ENCODE results near the gene PHC3. TPM values are rescaled to one million over a fixed set of nuclear protein-coding genes. Genes with fewer than 3 reads are reported as not detected.
A peak's percentile ranks its signal among the peaks of the same experiment; 100 is the strongest.

The PHC3 gene
- total and polyA plus RNA-seq, 2 donors (not counting 1 experiment from before 2014, with no cell fraction given), result 36.0 to 63.2 TPM

GRCh38 chr3:170054204-170054603 is 127.3 kb downstream of the PHC3 start:
- Histone ChIP-seq H3K27ac (ENCODE audit: insufficient read depth, low read length) (no peak overlapping the region), H3K36me3 (ENCODE audit: control insufficient read depth, insufficient read depth, low read length) (no peaks in the 10 kb centered on the region), H3K9ac (ENCODE audit: insufficient read depth, low read length) (no peak overlapping the region), H2AFZ (ENCODE audit: low read length) (no peak overlapping the region), H3K4me3 (replicated peaks in 1 of 4; ENCODE audit: control extremely low read depth in 1 of 4, insufficient read depth in 1 of 4, low read depth in 3 of 4, low read length in 4 of 4) (no peak overlapping the region), H3K4me2 (ENCODE audit: extremely low read depth, insufficient read depth, low read length) (no peak overlapping the region), H4K20me1 (ENCODE audit: control insufficient read depth, extremely low read depth, insufficient read depth, low read length) (no peaks in the 10 kb centered on the region), H3K9me3 (ENCODE audit: control insufficient read depth, insufficient read depth, low read depth, low read length) (no peaks in the 10 kb centered on the region), H3K27me3 (ENCODE audit: control insufficient read depth, insufficient read depth, low read length) (no peaks in the 10 kb centered on the region), H3K4me1 (ENCODE audit: control insufficient read depth, extremely low read depth, insufficient read depth, low read length) (peaks cover 7% of the 10 kb centered on the region), H3K79me2 (ENCODE audit: control insufficient read depth, insufficient read depth, low read length) (no peaks in the 10 kb centered on the region)
- peak in 1 of 2 donors; percentile 26 for DNase-seq (ENCODE audit: low read depth in 2 of 2)
- TF ChIP-seq EZH2 (IDR thresholded peaks at IDR 0.05; ENCODE audit: low read length, missing control alignments) (no peak), CTCF (conservative IDR thresholded peaks at IDR 0.05 in 1 of 2, IDR thresholded peaks at IDR 0.05 in 1 of 2; ENCODE audit: low read depth in 1 of 2, low read length in 2 of 2) (peak; percentile 12 to 45)

DNA sequence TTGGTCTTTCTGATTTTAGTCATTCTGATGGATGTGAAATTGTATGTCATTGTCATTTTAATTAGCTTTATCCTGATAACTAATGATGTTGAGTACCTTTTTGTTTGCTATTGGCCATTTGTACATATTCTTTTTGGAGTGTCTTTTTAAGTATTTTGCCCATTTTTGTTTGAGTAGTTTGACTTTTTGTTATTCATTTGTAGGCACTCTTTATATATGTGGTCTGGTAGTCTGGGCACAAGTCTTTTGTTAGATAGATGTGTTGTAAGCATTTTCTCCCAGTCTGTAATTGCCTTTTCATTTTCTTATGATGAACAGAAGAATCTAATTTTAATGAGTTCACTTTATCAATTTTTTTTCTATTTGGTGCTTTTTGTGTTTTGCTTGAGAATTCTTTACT is 129.1 kb downstream of the PHC3 start:
- TF ChIP-seq EZH2 (IDR thresholded peaks at IDR 0.05; ENCODE audit: low read length, missing control alignments) (no peak), CTCF (conservative IDR thresholded peaks at IDR 0.05 in 1 of 2, IDR thresholded peaks at IDR 0.05 in 1 of 2; ENCODE audit: low read depth in 1 of 2, low read length in 2 of 2) (no peak)
- Histone ChIP-seq H3K27ac (ENCODE audit: insufficient read depth, low read length) (no peak overlapping the region), H3K9me3 (ENCODE audit: control insufficient read depth, insufficient read depth, low read depth, low read length) (no peaks in the 10 kb centered on the region), H3K4me3 (replicated peaks in 1 of 4; ENCODE audit: control extremely low read depth in 1 of 4, insufficient read depth in 1 of 4, low read depth in 3 of 4, low read length in 4 of 4) (no peak overlapping the region), H3K79me2 (ENCODE audit: control insufficient read depth, insufficient read depth, low read length) (no peaks in the 10 kb centered on the region), H4K20me1 (ENCODE audit: control insufficient read depth, extremely low read depth, insufficient read depth, low read length) (no peaks in the 10 kb centered on the region), H3K36me3 (ENCODE audit: control insufficient read depth, insufficient read depth, low read length) (no peaks in the 10 kb centered on the region), H3K27me3 (ENCODE audit: control insufficient read depth, insufficient read depth, low read length) (no peaks in the 10 kb centered on the region), H3K9ac (ENCODE audit: insufficient read depth, low read length) (no peak overlapping the region), H3K4me1 (ENCODE audit: control insufficient read depth, extremely low read depth, insufficient read depth, low read length) (peaks cover 7% of the 10 kb centered on the region), H3K4me2 (ENCODE audit: extremely low read depth, insufficient read depth, low read length) (no peak overlapping the region), H2AFZ (ENCODE audit: low read length) (no peak overlapping the region)
- no peak for DNase-seq (ENCODE audit: low read depth in 2 of 2)

DNA sequence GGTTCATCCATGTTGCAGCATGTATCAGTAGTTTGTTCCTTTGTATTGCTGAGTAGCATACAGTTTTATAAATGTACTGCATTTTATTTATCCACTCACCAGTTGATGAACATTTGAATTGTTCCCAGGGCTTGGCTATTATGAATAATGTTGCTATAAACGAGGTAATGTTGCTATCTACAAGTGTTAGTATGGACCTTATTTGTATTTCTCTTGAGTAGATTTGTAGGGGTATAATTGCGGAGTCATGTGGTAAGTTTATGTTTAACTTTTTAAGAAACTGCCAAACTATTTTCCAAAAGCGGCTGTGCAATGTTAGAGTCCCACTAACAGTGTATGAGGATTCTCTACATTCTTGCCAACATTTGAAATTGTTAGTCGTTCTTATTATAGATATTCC is 130.8 kb downstream of the PHC3 start:
- Histone ChIP-seq H3K4me3 (replicated peaks in 1 of 4; ENCODE audit: control extremely low read depth in 1 of 4, insufficient read depth in 1 of 4, low read depth in 3 of 4, low read length in 4 of 4) (no peak overlapping the region), H3K9me3 (ENCODE audit: control insufficient read depth, insufficient read depth, low read depth, low read length) (no peaks in the 10 kb centered on the region), H3K27ac (ENCODE audit: insufficient read depth, low read length) (no peak overlapping the region), H3K36me3 (ENCODE audit: control insufficient read depth, insufficient read depth, low read length) (no peaks in the 10 kb centered on the region), H3K27me3 (ENCODE audit: control insufficient read depth, insufficient read depth, low read length) (no peaks in the 10 kb centered on the region), H2AFZ (ENCODE audit: low read length) (no peak overlapping the region), H3K4me2 (ENCODE audit: extremely low read depth, insufficient read depth, low read length) (no peak overlapping the region), H3K4me1 (ENCODE audit: control insufficient read depth, extremely low read depth, insufficient read depth, low read length) (peaks cover 7% of the 10 kb centered on the region), H3K79me2 (ENCODE audit: control insufficient read depth, insufficient read depth, low read length) (no peaks in the 10 kb centered on the region), H3K9ac (ENCODE audit: insufficient read depth, low read length) (no peak overlapping the region), H4K20me1 (ENCODE audit: control insufficient read depth, extremely low read depth, insufficient read depth, low read length) (no peaks in the 10 kb centered on the region)
- no peak for TF ChIP-seq CTCF (conservative IDR thresholded peaks at IDR 0.05 in 1 of 2, IDR thresholded peaks at IDR 0.05 in 1 of 2; ENCODE audit: low read depth in 1 of 2, low read length in 2 of 2)
- TF ChIP-seq EZH2 (IDR thresholded peaks at IDR 0.05; ENCODE audit: low read length, missing control alignments), result no peak
- no peak for DNase-seq (ENCODE audit: low read depth in 2 of 2)
